AG09319 (cell line): Measurements from ENCODE around the gene WDFY2.
"Not testable (repeated sequence)": the region's sequence is repeated elsewhere in the genome, so short reads cannot be mapped to it uniquely, and the experiment has no call there.

Experiments
- DNase-seq: peaks from one replicate; pipeline ENCODE4 v3.0.0-alpha.2; 2010; ENCODE audit warnings: low read depth; ENCODE audit errors: extremely low read depth
- TF ChIP-seq, protein P1 (sequence below): IDR thresholded peaks from 2 replicates; pipeline ENCODE4 v1.5.1; 2011; ENCODE audit warnings: low read depth, mild to moderate bottlenecking, inconsistent platforms, low read length, moderate library complexity

Gene WDFY2

DNA sequence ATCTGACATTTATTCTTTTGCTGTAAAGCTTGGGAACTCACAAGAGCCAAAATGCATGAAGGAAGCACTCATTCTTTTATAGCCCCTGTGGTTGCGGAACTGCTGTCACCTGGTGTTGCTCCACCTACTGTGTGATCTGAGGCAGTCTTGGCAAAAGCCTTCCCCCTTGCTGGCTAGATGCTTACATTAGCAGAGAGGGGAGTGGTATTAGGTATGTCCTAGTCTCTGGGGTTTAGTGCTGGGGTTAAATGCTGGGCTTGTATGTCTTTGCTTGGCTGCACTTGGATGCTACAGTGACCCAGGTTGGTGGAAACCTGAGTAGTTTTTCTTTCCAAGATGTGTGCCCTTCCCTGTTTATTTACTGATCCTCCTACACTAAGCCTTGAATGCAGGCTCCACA is 99.3 kb downstream of the WDFY2 start:
- TF ChIP-seq, protein P1, sequence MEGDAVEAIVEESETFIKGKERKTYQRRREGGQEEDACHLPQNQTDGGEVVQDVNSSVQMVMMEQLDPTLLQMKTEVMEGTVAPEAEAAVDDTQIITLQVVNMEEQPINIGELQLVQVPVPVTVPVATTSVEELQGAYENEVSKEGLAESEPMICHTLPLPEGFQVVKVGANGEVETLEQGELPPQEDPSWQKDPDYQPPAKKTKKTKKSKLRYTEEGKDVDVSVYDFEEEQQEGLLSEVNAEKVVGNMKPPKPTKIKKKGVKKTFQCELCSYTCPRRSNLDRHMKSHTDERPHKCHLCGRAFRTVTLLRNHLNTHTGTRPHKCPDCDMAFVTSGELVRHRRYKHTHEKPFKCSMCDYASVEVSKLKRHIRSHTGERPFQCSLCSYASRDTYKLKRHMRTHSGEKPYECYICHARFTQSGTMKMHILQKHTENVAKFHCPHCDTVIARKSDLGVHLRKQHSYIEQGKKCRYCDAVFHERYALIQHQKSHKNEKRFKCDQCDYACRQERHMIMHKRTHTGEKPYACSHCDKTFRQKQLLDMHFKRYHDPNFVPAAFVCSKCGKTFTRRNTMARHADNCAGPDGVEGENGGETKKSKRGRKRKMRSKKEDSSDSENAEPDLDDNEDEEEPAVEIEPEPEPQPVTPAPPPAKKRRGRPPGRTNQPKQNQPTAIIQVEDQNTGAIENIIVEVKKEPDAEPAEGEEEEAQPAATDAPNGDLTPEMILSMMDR, result no peak
- no peak for DNase-seq

DNA sequence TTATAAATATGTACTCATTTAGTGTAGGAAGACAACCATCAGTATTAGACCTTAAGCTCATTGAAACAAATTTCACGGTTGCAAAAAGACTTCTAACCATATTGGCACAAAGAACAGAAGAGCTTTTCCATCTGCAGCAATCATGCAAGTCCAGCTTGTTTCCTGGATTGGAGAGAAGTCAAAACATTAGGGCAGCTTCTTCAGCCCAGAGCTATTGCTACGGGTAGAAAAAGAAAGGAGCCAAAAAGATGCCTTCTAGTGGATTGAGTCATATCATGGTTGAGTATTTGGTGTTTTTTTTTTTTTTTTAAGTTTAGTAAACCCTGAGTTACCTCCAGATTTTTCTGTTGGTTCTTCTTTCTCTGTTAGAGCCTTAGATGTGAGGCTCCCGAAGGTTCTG is 99.8 kb downstream of the WDFY2 start:
- peak; percentile 28 for DNase-seq
- TF ChIP-seq, protein P1, result no peak; the same call in 1 of the 2 replicates

DNA sequence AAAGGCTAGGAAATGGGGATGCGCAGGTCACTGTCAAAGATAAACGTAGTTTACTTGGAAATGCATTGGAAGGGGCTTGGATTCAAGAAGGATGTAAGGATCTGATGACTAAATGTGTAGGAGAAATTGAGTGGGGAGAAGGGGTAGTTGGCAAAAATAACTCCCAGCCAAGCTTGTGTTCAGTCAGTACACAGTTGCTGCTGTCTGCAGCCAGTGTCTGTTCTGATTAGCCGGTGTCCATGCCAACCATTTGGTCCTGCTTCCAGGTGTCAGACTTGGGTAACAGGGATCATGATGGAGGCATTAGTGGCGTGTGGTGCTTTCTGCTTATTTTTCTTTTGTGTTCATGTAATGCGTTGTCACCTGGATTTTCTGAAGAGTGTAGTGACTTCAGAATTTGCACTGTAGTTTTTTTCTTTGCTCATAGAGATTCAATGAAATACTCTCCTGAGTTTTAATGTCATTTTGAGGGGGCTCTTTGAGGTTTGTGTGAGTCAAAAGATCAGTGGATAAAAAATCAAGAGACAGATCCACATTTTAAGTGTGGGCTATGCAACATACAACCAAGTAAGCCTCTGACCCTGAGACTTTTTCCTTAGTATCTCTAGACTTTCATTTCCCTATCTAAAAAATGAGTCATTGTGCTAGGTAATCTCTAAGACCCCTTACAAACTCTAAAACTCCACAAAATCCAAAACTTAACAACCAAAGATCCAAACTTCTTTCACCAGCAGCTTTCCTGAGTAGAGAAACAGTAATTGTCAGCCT is 103.9 kb downstream of the WDFY2 start:
- TF ChIP-seq, protein P1, result no peak
- DNase-seq, result no peak

DNA sequence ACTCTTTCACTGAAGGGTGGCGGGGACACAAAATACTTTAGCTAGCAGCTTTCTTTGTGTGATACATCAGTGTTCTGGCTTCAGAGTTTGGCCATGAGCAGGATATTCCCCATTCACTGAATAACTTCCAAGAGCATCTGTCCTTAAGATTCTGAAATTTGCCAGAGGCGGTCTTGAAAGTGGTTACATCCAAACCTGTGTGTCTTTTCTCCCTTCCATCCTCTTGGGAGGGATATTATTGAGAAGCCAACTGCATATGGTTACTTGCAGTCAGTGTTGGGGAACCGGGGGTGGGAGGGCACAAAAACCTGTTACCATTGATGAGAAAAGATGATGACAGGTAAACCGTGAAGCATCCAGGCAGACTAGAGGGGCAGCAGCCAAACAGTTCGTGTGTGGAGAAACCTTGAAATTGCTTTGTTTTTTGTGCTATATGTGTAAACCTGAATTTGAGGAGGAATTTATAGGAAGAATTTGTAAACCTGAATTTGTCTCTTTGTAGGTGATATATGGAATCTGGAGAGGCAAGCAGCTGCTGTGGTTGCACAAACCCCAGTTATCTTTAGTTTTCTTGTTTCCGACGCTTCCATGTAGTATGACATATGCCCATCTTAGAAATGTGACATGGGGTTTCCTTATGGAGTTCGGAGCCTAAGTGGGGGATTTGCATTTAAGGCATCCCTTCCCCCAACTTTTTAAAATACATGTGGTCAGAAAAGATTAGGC is 104.8 kb downstream of the WDFY2 start:
- TF ChIP-seq, protein P1, result no peak
- no peak for DNase-seq

DNA sequence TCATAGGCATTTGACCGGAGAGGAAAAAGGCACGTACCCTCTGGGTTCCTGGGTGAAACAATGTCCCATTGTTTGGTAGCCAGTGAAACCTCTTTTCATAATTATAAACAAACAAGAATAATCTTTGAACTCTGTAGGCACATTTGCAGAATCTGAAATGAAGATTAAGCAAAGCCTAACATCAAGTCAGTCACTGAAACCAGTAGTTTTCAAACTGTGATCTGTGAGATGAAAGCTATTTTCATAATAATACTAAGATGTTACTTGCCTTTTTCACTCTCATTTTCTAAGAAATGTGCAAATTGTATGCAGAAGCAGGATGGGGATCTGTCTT is 105.4 kb downstream of the WDFY2 start:
- TF ChIP-seq, protein P1, result no peak

DNA sequence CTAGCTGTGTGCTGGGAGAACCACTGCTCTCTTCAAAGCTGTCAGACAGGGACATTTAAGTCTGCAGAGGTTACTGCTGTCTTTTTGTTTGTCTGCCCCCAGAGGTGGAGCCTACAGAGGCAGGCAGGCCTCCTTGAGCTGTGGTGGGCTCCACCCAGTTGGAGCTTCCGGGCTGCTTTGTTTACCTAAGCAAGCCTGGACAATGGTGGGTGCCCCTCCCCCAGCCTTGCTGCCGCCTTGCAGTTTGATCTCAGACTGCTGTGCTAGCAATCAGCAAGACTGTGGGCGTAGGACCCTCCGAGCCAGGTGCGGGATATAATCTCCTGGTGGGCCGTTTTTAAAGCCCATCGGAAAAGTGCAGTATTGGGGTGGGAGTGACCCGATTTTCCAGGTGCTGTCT is 111.4 kb downstream of the WDFY2 start:
- DNase-seq, result not testable (repeated sequence)

More for the DNA sequence above, 105.4 kb downstream of the WDFY2 start:
- no peak for DNase-seq

DNA sequence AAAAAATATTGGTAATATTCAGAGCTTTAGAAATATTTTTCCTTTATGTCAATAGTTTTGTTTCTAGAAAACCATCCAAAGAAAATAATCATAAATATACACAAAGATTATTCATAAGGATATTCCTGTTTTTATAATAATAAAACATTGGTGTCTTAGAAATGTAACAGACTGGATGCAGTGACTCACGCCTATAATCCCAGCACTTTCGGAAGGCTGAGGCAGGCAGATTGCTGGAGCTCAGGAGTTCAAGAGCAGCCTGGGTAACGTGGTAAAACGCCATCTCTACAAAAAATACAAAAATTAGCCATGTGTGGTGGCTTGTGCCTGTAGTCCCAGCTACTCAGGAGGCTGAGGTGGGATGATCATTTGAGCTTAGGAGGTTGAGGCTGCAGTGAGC is 112.9 kb downstream of the WDFY2 start:
- TF ChIP-seq, protein P1, result no peak
- DNase-seq, result no peak
